ENCODE results near the gene CRISP1. TPM values are rescaled to one million over a fixed set of nuclear protein-coding genes. Genes with fewer than 3 reads are reported as not detected.
"Not testable (repeated sequence)": the region's sequence is repeated elsewhere in the genome, so short reads cannot be mapped to it uniquely, and the experiment has no call there.

CRISP1 gene
- total RNA-seq, 1 experiment from 2014 or later, result not detected

GRCh38 chr6:49799090-49799489 lies 67.2 kb downstream of the CRISP1 start:
- no peaks in the 10 kb centered on the region for H3K27me3 ChIP-seq (ENCODE audit: insufficient read depth, low read length)
- H2BK5ac ChIP-seq (ENCODE audit: insufficient read length, low read length), result no peak overlapping the region
- peaks cover 2 to 6% (median 3%) of the 10 kb centered on the region in 3 experiments; a peak in 4 of 7 replicates for H3K36me3 Mint-ChIP-seq (ENCODE audit: insufficient read depth in 1 of 3, low read depth in 3 of 3)
- no peak overlapping the region for H2BK15ac ChIP-seq (ENCODE audit: low read depth, low read length)
- H3K23ac ChIP-seq (ENCODE audit: insufficient read length, low read depth, low read length), result no peak overlapping the region
- H2BK20ac ChIP-seq (ENCODE audit: low read depth, low read length, poor library complexity, severe bottlenecking), result no peak overlapping the region
- no peaks in the 10 kb centered on the region for H3K23me2 ChIP-seq (ENCODE audit: insufficient read length, low read depth, low read length, poor library complexity, severe bottlenecking)
- no peaks in the 10 kb centered on the region for H3K79me2 ChIP-seq (ENCODE audit: insufficient read depth, low read length)
- no peak overlapping the region for H2BK12ac ChIP-seq (ENCODE audit: insufficient read length, low read depth, low read length)
- no peak overlapping the region for H3K18ac ChIP-seq (ENCODE audit: insufficient read length, low read depth, low read length)
- H4K5ac ChIP-seq (ENCODE audit: insufficient read length, low read depth, low read length), result no peak overlapping the region
- H3K27me3 Mint-ChIP-seq (ENCODE audit: low read depth), result no peaks in the 10 kb centered on the region
- H4K20me1 ChIP-seq (ENCODE audit: control insufficient read depth, insufficient read depth, insufficient read length), result no peaks in the 10 kb centered on the region
- H3K9me3 ChIP-seq (ENCODE audit: control insufficient read depth, low read depth, low read length), result no peaks in the 10 kb centered on the region
- no peak overlapping the region for H3K27ac Mint-ChIP-seq
- no peak overlapping the region for H3K4me3 Mint-ChIP-seq
- H3K4me1 ChIP-seq (ENCODE audit: insufficient read depth, low read length), result no peaks in the 10 kb centered on the region
- H3K27ac ChIP-seq (ENCODE audit: insufficient read length, low read depth, low read length), result no peak overlapping the region
- no CpG with 5 or more reads among the region's 1 CpG for WGBS (ENCODE audit: extremely low coverage, insufficient read length, low lambda C conversion rate)
- DNase-seq, result no peak
- no peak overlapping the region for H4K91ac ChIP-seq (ENCODE audit: insufficient read length, low read depth, low read length)
- no peak overlapping the region for H2BK120ac ChIP-seq (ENCODE audit: low read depth, low read length, poor library complexity, severe bottlenecking)
- no peak overlapping the region for H3K56ac ChIP-seq (ENCODE audit: insufficient read length, low read depth, low read length)
- no peak overlapping the region for H2AK5ac ChIP-seq (ENCODE audit: insufficient read length, low read length)
- no peak for TF ChIP-seq CTCF (conservative IDR thresholded peaks at IDR 0.05)
- H3K9ac ChIP-seq (ENCODE audit: extremely low read depth, insufficient read length, low read length), result no peak overlapping the region
- H2AFZ ChIP-seq (ENCODE audit: low read length), result no peak overlapping the region
- H3K9me3 Mint-ChIP-seq, result peaks cover 2 to 6% of the 10 kb centered on the region in 2 experiments; a peak in 3 of 5 replicates
- H3K14ac ChIP-seq (ENCODE audit: insufficient read depth, low read length), result no peak overlapping the region
- H3T11ph ChIP-seq (ENCODE audit: low read length), result no peak overlapping the region
- no peak overlapping the region for H3K4me2 ChIP-seq (ENCODE audit: insufficient read depth, insufficient read length, low read length)
- no peak overlapping the region for H4K8ac ChIP-seq (replicated peaks; ENCODE audit: insufficient read length, low read depth, low read length)
- H3K4ac ChIP-seq (ENCODE audit: low read depth, low read length), result no peak overlapping the region
- H3K79me1 ChIP-seq (ENCODE audit: insufficient read depth, low read depth, low read length, poor library complexity, severe bottlenecking), result no peaks in the 10 kb centered on the region
- H3K4me1 Mint-ChIP-seq, result 0 out of 4 replicates have a peak, but pooled peaks cover 0 to 3% of the 10 kb centered on the region in 2 experiments

GRCh38 chr6:49796842-49797455 lies 69.4 kb downstream of the CRISP1 start:
- H3K36me3 Mint-ChIP-seq (ENCODE audit: insufficient read depth in 1 of 3, low read depth in 3 of 3); H3K27ac Mint-ChIP-seq; H3K27me3 ChIP-seq (ENCODE audit: insufficient read depth, low read length); H3K27ac ChIP-seq (ENCODE audit: insufficient read length, low read depth, low read length); H2BK5ac ChIP-seq (ENCODE audit: insufficient read length, low read length); H3K56ac ChIP-seq (ENCODE audit: insufficient read length, low read depth, low read length); H2BK15ac ChIP-seq (ENCODE audit: low read depth, low read length); H3K9me3 Mint-ChIP-seq; H4K91ac ChIP-seq (ENCODE audit: insufficient read length, low read depth, low read length); H2BK12ac ChIP-seq (ENCODE audit: insufficient read length, low read depth, low read length); H3K9me3 ChIP-seq (ENCODE audit: control insufficient read depth, low read depth, low read length); H3K4me1 ChIP-seq (ENCODE audit: insufficient read depth, low read length); H2BK120ac ChIP-seq (ENCODE audit: low read depth, low read length, poor library complexity, severe bottlenecking); H3K4me1 Mint-ChIP-seq; H3K79me1 ChIP-seq (ENCODE audit: insufficient read depth, low read depth, low read length, poor library complexity, severe bottlenecking); H2AK5ac ChIP-seq (ENCODE audit: insufficient read length, low read length); H4K5ac ChIP-seq (ENCODE audit: insufficient read length, low read depth, low read length); H3K23ac ChIP-seq (ENCODE audit: insufficient read length, low read depth, low read length); H4K8ac ChIP-seq (replicated peaks; ENCODE audit: insufficient read length, low read depth, low read length); H4K20me1 ChIP-seq (ENCODE audit: control insufficient read depth, insufficient read depth, insufficient read length); H3K4ac ChIP-seq (ENCODE audit: low read depth, low read length); H3K18ac ChIP-seq (ENCODE audit: insufficient read length, low read depth, low read length); H3K14ac ChIP-seq (ENCODE audit: insufficient read depth, low read length); H3K27me3 Mint-ChIP-seq (ENCODE audit: low read depth); H2BK20ac ChIP-seq (ENCODE audit: low read depth, low read length, poor library complexity, severe bottlenecking); H3K23me2 ChIP-seq (ENCODE audit: insufficient read length, low read depth, low read length, poor library complexity, severe bottlenecking); H3T11ph ChIP-seq (ENCODE audit: low read length); H3K4me2 ChIP-seq (ENCODE audit: insufficient read depth, insufficient read length, low read length); H3K79me2 ChIP-seq (ENCODE audit: insufficient read depth, low read length); H2AFZ ChIP-seq (ENCODE audit: low read length): not testable (repeated sequence)
- peak overlapping the region; percentile 47 for H3K9ac ChIP-seq (ENCODE audit: extremely low read depth, insufficient read length, low read length)
- DNase-seq, result peak; percentile 51
- H3K4me3 Mint-ChIP-seq, result peak overlapping the region; percentile 85 to 89
- no CpG with 5 or more reads among the region's 21 CpGs for WGBS (ENCODE audit: extremely low coverage, insufficient read length, low lambda C conversion rate)
